HCT116 (cell line): ENCODE data around the gene PHACTR4. TPM values are rescaled to one million over a fixed set of nuclear protein-coding genes. Genes with fewer than 3 reads are reported as not detected.
"Not testable (repeated sequence)": the region's sequence is repeated elsewhere in the genome, so short reads cannot be mapped to it uniquely, and the experiment has no call there.

Experiments used
- ATAC-seq: fragments of 200-7000 bp; cut with Tn5 transposase; 2 replicates; pipeline ENCODE4 v1.9.1; 2020; ENCODE audit warnings: mild to moderate bottlenecking, moderate library complexity
- BruUV-seq: library from RNA; stranded (reverse); fragments of 400-500 nt; replicated peaks from 2 replicates; lab custom pipeline; 2021; lab: Mats Ljungman, UMichigan
- CTCF ChIA-PET: fragments of 300-600 bp; sonication (Branson Sonifier 250); formaldehyde crosslinking; loops from one replicate; lab custom pipeline; 2021; ENCODE audit warnings: antibody characterized with exemption; lab: Charles Lee
- POLR2A ChIA-PET: fragments of 300-600, 350-600 bp; sonication (Branson Sonifier 250); formaldehyde crosslinking; loops from one replicate; lab custom pipeline; 2021; ENCODE audit warnings: antibody characterized with exemption; lab: Charles Lee
- RAD21 ChIA-PET, 2 experiments: fragments of 300-600 bp; sonication (Branson Sonifier 250); formaldehyde crosslinking; loops; one replicate each; lab custom pipeline; 2023; ENCODE audit warnings: low total read pairs in 2 of 2; ENCODE audit not compliant: uncharacterized antibody in 2 of 2, unreplicated experiment in 2 of 2, low non-redundant PET in 1 of 2; lab: Charles Lee
- DNase-seq: peaks from one replicate; pipeline ENCODE4 v3.0.0-alpha.2; 2010; ENCODE audit warnings: low read depth, low spot score
- H2AFZ ChIP-seq: fragments of 200-600 bp; shearing (Covaris generic), sonication (generic); 2 replicates; pipeline ENCODE4 v1.6.1; 2017; ENCODE audit warnings: low read depth, mixed run types, mixed read lengths, antibody characterized with exemption, low read length; ENCODE audit not compliant: poor library complexity, severe bottlenecking
- H3K27ac ChIP-seq: 2 replicates; pipeline ENCODE4 v1.5.1; 2012; ENCODE audit warnings: low read depth, low read length
- H3K27me3 ChIP-seq: fragments of 200-600 bp; sonication (generic); 2 replicates; pipeline ENCODE4 v1.6.1; 2016; ENCODE audit warnings: mixed run types, low read length, mixed read lengths; ENCODE audit not compliant: insufficient read depth
- H3K36me3 ChIP-seq, 2 experiments: fragments of 200-500 bp in 1 of 2; fragments of 200-600 bp in 1 of 2; sonication (Bioruptor generic) in 1 of 2; sonication (generic) in 1 of 2; 2 replicates each; pipeline versions ENCODE4 v1.5.1 to v1.6.1; 2014 to 2016; ENCODE audit warnings: low read length in 2 of 2, inconsistent platforms in 1 of 2, mixed read lengths in 1 of 2, mixed run types in 1 of 2; ENCODE audit not compliant: insufficient read depth in 2 of 2, control insufficient read depth in 1 of 2
- H3K4me1 ChIP-seq, 2 experiments: fragments of 200-600 bp in 1 of 2; sonication (generic) in 1 of 2; 2 replicates each; pipeline versions ENCODE4 v1.5.1 to v1.6.1; 2012 to 2017; ENCODE audit warnings: low read length in 2 of 2, inconsistent platforms in 1 of 2, mild to moderate bottlenecking in 1 of 2, mixed read lengths in 1 of 2, mixed run types in 1 of 2, moderate library complexity in 1 of 2; ENCODE audit not compliant: insufficient read depth in 2 of 2, control insufficient read depth in 1 of 2
- H3K4me2 ChIP-seq: fragments of 200-600 bp; sonication (generic); 2 replicates; pipeline ENCODE4 v1.6.1; 2017; ENCODE audit warnings: mixed run types, low read length, mixed read lengths
- H3K4me3 ChIP-seq, 2 experiments: fragments of 200-600 bp in 1 of 2; sonication (generic) in 1 of 2; replicated peaks in 1 of 2; 2 replicates each; pipeline ENCODE4 v1.5.1; 2011 to 2016; ENCODE audit warnings: low read length in 2 of 2, control low read depth in 1 of 2, low read depth in 1 of 2, mild to moderate bottlenecking in 1 of 2, mixed read lengths in 1 of 2, mixed run types in 1 of 2
- H3K79me2 ChIP-seq: fragments of 200-600 bp; sonication (generic); 2 replicates; pipeline ENCODE4 v1.6.1; 2017; ENCODE audit warnings: mild to moderate bottlenecking, mixed run types, low read length, moderate library complexity, mixed read lengths; ENCODE audit not compliant: insufficient read depth
- H3K9ac ChIP-seq: fragments of 200-600 bp; sonication (generic); 2 replicates; pipeline ENCODE4 v1.6.1; 2016; ENCODE audit warnings: low read length, mixed read lengths
- H3K9me2 ChIP-seq: fragments of 200-600 bp; sonication (generic), shearing (Covaris generic); 2 replicates; pipeline ENCODE4 v1.6.1; 2017; ENCODE audit warnings: mixed run types, mild to moderate bottlenecking, moderate library complexity; ENCODE audit not compliant: insufficient read depth
- H3K9me3 ChIP-seq, 2 experiments: fragments of 200-500 bp in 1 of 2; fragments of 200-600 bp in 1 of 2; sonication (Bioruptor generic) in 1 of 2; sonication (generic) in 1 of 2; 2 replicates each; pipeline ENCODE4 v1.6.1; 2014 to 2017; ENCODE audit warnings: low read length in 2 of 2, mixed read lengths in 2 of 2, inconsistent platforms in 1 of 2, low read depth in 1 of 2, mild to moderate bottlenecking in 1 of 2, mixed run types in 1 of 2, moderate library complexity in 1 of 2; ENCODE audit not compliant: control insufficient read depth in 1 of 2, insufficient read depth in 1 of 2
- H4K20me1 ChIP-seq: fragments of 200-600 bp; sonication (generic), shearing (Covaris generic); 2 replicates; pipeline ENCODE4 v1.6.1; 2017; ENCODE audit warnings: mixed run types, mild to moderate bottlenecking, moderate library complexity; ENCODE audit not compliant: insufficient read depth
- EGR1 ChIP-seq: IDR thresholded peaks from 2 replicates; pipeline ENCODE4 v1.6.1; 2012; ENCODE audit warnings: low read depth
- EZH2phosphoT487 ChIP-seq: fragments of 200-600 bp; IDR thresholded peaks from 2 replicates; pipeline ENCODE4 v1.6.1; 2018; ENCODE audit warnings: antibody characterized with exemption, borderline replicate concordance
- POLR2A ChIP-seq: IDR thresholded peaks from 2 replicates; pipeline ENCODE4 v1.7.0; 2011; ENCODE audit warnings: borderline replicate concordance; ENCODE audit not compliant: insufficient read depth, insufficient read length; ENCODE audit errors: extremely low read depth
- POLR2AphosphoS5 ChIP-seq: IDR thresholded peaks from 2 replicates; pipeline ENCODE4 v1.6.1; 2011; ENCODE audit warnings: mild to moderate bottlenecking, low read depth, low read length, moderate library complexity
- RAD21 ChIP-seq: IDR thresholded peaks from 2 replicates; pipeline ENCODE4 v1.6.1; 2012; ENCODE audit warnings: low read depth, mild to moderate bottlenecking
- YY1 ChIP-seq: IDR thresholded peaks from 2 replicates; pipeline ENCODE4 v1.6.1; 2011; ENCODE audit warnings: low read length, low read depth, moderate library complexity, mild to moderate bottlenecking; ENCODE audit not compliant: insufficient replicate concordance; ENCODE audit errors: extremely low read depth
- intact Hi-C: fragments of 100-400 bp; cut with micrococcal nuclease; formaldehyde crosslinking; loops from 2 replicates; pipeline ENCODE4 v1.10.0; 2022
- total RNA-seq: library from RNA; stranded (reverse); gene quantifications from one replicate; pipeline ENCODE4 v1.2.1, GENCODE V29; 2021; ENCODE audit not compliant: unreplicated experiment

Gene PHACTR4
- total RNA-seq, 1 experiment from 2014 or later: 36.0 TPM

DNA sequence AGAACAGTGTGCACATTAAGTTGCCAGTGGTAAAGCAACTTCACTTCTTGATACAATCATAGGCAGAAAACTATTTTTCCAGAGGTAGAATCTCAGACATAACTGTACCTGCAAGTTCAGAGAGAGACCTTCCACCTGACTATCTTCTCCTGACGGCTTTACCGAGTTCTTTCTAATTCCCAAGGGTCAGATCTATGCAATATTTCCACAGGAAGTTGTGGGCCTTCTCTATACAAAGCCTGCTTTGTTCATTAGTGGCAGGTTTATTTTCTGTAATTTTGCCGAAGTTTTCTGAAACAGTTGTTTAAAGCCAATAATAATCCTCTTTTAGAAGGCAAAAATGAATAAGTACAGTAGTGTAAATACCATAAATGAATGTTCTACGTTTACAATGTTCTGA, 78.1 kb downstream of the PHACTR4 start:
- no peak overlapping the region for H3K27ac ChIP-seq
- no peaks in the 10 kb centered on the region for H3K36me3 ChIP-seq
- ChIA-PET POLR2A (interaction anchor here (1.6 kb wide), 1 partner anchor 10 kb away, joined by 3 read pairs; no protein-coding TSS in a partner anchor), CTCF (no interaction called here), RAD21 (no interaction called here)
- intact Hi-C loops: no loop called here
- H3K9me3 ChIP-seq: no peaks in the 10 kb centered on the region
- H3K9ac ChIP-seq: no peak overlapping the region
- BruUV-seq: no TSS peak
- H3K27me3 ChIP-seq: no peaks in the 10 kb centered on the region
- no peaks in the 10 kb centered on the region for H3K9me2 ChIP-seq
- TF ChIP-seq EGR1 (no peak), RAD21 (no peak), EZH2phosphoT487 (no peak), POLR2AphosphoS5 (no peak), POLR2A (no peak), YY1 (no peak)
- H3K79me2 ChIP-seq: peaks cover 41% of the 10 kb centered on the region
- H3K4me1 ChIP-seq: peaks cover 0 to 9% of the 10 kb centered on the region in 2 experiments; a peak in 2 of 4 replicates
- H3K4me2 ChIP-seq: no peak overlapping the region
- H4K20me1 ChIP-seq: no peaks in the 10 kb centered on the region
- ATAC-seq (no peak), DNase-seq (no peak)
- H3K4me3 ChIP-seq: no peak overlapping the region
- no peak overlapping the region for H2AFZ ChIP-seq

DNA sequence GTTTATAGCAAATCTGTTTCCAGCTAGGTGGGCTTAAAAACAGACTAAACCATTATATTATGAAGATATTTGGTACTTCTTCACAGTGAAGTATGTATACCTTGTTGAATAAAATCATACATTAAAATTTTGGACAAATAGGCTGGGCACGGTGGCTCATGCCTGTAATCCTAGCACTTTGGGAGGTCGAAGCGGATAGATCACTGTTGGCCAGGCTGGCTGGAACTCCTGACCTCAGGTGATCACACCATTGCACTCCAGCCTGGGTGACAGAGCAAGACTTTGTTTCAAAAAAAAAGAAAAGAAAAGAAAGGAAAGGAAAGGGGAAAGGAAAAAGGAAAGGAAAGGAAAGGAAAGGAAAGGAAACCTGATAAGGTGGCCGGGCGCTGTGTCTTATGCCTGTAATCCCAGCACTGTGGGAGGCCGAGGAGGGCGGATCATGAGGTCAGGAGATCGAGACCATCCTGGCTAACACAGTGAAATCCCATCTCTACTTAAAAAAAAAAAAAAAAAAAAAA, 78.6 kb downstream of the PHACTR4 start:
- POLR2A ChIA-PET, H3K36me3 ChIP-seq, H2AFZ ChIP-seq, CTCF ChIA-PET, H3K9ac ChIP-seq, H4K20me1 ChIP-seq, BruUV-seq, H3K27ac ChIP-seq, RAD21 ChIA-PET, H3K9me3 ChIP-seq, intact Hi-C loops, H3K4me1 ChIP-seq, ATAC-seq, H3K27me3 ChIP-seq, H3K9me2 ChIP-seq, H3K4me3 ChIP-seq, H3K4me2 ChIP-seq, DNase-seq: not testable (repeated sequence)
- H3K79me2 ChIP-seq: peaks cover 43% of the 10 kb centered on the region
